ENCODE results near the gene METTL17.

The METTL17 gene

GRCh38 chr14:21030531-21030930 is 40.8 kb downstream of the METTL17 start:
- H3K9me3 ChIP-seq (ENCODE audit: severe bottlenecking): no peaks in the 10 kb centered on the region
- H3K4me3 ChIP-seq (ENCODE audit: low read depth, low read length): no peak overlapping the region
- no peaks in the 10 kb centered on the region for H3K27me3 ChIP-seq (ENCODE audit: insufficient read depth, low read depth, severe bottlenecking)
- no peak for DNase-seq
- TF ChIP-seq CTCF (IDR thresholded peaks at IDR 0.05; ENCODE audit: low read depth, low read length): no peak
- H3K27ac ChIP-seq: no peak overlapping the region
- no peaks in the 10 kb centered on the region for H3K36me3 ChIP-seq

GRCh38 chr14:21032326-21033132 is 42.7 kb downstream of the METTL17 start:
- Histone ChIP-seq H3K9me3 (ENCODE audit: severe bottlenecking) (no peaks in the 10 kb centered on the region), H3K4me3 (ENCODE audit: low read depth, low read length) (no peak overlapping the region), H3K27ac (no peak overlapping the region), H3K27me3 (ENCODE audit: insufficient read depth, low read depth, severe bottlenecking) (no peaks in the 10 kb centered on the region), H3K36me3 (no peaks in the 10 kb centered on the region)
- DNase-seq: no peak
- TF ChIP-seq CTCF (IDR thresholded peaks at IDR 0.05; ENCODE audit: low read depth, low read length): no peak

- Histone ChIP-seq H3K27ac (no peak overlapping the region), H3K4me3 (ENCODE audit: low read depth, low read length) (no peak overlapping the region), H3K36me3 (no peaks in the 10 kb centered on the region), H3K9me3 (ENCODE audit: severe bottlenecking) (no peaks in the 10 kb centered on the region), H3K27me3 (ENCODE audit: insufficient read depth, low read depth, severe bottlenecking) (no peaks in the 10 kb centered on the region)
- no peak for TF ChIP-seq CTCF (IDR thresholded peaks at IDR 0.05; ENCODE audit: low read depth, low read length)
- no peak for DNase-seq
Measured at GRCh38 chr14:21033133-21033698, 43.4 kb downstream of the METTL17 start.

GRCh38 chr14:21034707-21035106 is 44.9 kb downstream of the METTL17 start, which contains the start of gene RNASE13:
RNASE13 (minus strand) TSS chr14:21034807; CDS start chr14:21034288, 519 bp downstream.
- Histone ChIP-seq H3K36me3 (no peaks in the 10 kb centered on the region), H3K9me3 (ENCODE audit: severe bottlenecking) (no peaks in the 10 kb centered on the region), H3K27me3 (ENCODE audit: insufficient read depth, low read depth, severe bottlenecking) (no peaks in the 10 kb centered on the region), H3K27ac (no peak within 1 kb of the TSS), H3K4me3 (ENCODE audit: low read depth, low read length) (no peak within 1 kb of the TSS)
- no peak for DNase-seq
- no peak for TF ChIP-seq CTCF (IDR thresholded peaks at IDR 0.05; ENCODE audit: low read depth, low read length)

- no peak for DNase-seq
- Histone ChIP-seq H3K9me3 (ENCODE audit: severe bottlenecking) (no peaks in the 10 kb centered on the region), H3K36me3 (no peaks in the 10 kb centered on the region), H3K27ac (no peak overlapping the region), H3K4me3 (ENCODE audit: low read depth, low read length) (no peak overlapping the region), H3K27me3 (ENCODE audit: insufficient read depth, low read depth, severe bottlenecking) (no peaks in the 10 kb centered on the region)
- TF ChIP-seq CTCF (IDR thresholded peaks at IDR 0.05; ENCODE audit: low read depth, low read length): no peak
Measured at GRCh38 chr14:21036751-21037150, 47.0 kb downstream of the METTL17 start.
